SKM-1 treated with dmso at 0.1 percent for 144 hours (cell line): Measurements from ENCODE around the gene SEMA5A.

ENCODE experiments used
- DNase-seq: peaks from one replicate; lab custom pipeline; 2025; ENCODE audit not compliant: unreplicated experiment; lab: John Stamatoyannopoulos, UW

Gene SEMA5A

DNA sequence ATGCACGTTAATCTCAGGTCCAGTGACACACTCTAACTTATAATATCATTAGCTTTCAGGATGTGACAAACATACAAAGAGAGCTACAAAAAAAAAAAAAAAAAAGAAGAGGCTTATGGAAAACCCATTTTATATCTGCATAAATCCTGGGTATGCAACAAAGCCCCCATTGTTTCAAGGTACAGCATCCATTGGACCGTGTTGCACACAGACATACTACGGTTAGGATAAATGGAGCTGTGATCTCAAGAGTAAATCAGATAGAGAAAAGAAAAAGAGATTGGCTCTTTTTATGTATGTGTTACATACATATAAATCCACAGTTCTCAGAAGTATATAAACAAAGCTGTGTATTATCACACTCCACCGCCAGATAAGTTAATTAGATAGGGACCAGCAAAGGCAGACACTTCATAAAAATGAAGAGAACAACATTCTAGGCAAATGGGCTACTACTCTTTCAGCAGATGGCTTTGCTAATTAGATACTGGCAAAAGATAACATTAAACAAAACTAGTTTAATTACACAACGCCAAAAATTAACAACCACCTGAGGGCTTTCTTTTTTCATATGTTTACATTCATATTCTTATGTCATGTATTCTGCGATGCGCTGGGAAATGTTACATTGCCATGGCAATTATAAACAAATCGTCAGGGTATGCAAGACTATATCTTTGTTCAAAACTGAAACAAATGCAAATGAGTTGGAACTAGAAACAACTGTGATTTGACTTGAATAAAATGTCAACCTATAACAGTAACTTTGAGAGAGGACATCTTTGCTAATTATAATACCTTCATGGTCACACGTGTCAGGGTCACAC is 304.2 kb downstream of the SEMA5A start:
- no peak for DNase-seq

DNA sequence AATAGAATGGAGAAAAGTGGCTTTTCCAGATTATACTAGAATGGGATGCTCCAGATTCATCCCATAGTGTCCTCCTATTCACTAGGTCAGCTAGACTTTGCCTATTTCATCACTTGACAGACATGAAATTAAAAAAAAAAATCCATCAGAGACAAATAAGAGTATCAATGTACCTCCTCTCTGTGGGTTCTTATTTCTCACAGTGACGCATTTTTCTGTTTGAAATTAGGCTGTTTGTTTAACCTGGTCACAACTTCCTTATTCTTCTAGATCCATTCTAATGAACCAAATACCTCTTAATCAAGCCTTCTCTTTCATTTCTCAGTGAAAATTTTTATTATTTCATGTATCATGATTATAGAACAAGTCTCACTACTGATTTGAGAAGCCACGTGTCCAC is 305.4 kb downstream of the SEMA5A start:
- no peak for DNase-seq

DNA sequence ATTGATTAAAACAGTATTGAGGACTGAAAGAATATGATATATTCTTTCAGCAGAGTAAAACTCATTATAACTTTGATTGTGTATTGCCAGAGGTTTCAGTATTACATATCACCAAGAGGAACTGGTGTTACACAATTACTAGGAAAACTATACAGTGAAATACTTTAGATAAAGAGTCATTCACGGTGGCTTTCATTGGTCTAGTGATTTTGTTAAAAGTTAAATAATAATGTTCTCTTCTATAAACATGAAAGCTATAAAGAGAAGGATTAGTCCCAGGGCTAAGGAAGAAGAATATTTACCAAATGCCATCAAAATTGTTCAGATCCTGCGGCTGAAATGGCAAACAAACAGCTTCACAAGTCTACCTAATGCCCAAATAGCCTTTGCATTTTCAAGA is 306.2 kb downstream of the SEMA5A start:
- DNase-seq = no peak

DNA sequence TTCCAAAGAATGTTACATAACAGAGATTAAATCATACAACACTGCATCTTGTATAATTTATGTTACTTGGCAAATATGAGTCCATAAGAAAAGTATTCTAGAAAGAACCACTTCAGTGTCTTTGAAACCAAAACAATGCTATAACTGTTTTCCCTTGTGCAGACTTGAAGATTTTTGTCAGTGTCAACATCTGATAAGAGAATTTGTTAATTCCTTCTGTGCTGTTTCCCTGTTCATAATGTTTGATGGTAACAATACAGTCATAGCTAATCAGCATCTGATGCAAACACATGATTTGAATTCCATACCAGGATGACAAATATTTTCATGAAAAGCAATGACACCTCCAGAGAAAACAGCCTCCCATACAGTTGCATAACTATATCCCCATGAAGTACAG is 306.8 kb downstream of the SEMA5A start:
- no peak for DNase-seq

DNA sequence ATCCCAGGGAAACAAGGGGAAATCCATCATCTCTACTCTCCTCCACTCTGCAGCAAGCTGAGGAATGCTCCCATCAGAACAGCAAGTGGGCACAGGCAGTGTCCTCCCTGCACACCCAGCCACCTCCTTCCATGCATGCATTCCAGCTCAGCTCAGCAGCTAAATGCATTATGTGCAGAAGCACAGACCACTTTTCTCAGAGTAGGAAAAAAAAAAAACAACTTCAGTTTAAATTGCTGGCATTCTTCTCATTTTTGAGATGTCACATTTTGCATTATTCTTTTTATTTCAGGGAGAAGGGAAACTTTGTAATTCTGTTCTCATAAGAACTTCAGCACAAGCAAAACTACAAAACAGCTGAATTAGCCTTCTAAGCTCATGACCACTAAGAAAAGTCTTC is 312.2 kb downstream of the SEMA5A start:
- DNase-seq = no peak

DNA sequence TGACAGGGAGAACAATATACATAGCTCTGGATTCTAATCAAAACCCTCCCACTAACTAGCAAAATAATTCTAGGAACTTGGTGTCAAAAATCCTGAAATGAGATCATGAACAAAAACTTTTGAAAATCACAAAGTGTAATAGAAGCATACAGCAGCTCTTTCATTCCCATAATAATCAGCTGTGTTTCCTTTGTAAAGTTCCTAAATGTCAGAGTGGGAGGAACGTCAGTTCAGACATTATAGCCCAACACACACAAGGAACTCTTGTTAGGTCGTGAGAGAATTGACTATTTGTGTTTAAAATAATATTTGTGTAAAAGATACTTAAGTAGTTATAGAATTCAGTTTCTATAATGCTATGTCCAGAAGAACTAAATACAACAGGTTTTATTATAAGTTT is 312.8 kb downstream of the SEMA5A start:
- no peak for DNase-seq

DNA sequence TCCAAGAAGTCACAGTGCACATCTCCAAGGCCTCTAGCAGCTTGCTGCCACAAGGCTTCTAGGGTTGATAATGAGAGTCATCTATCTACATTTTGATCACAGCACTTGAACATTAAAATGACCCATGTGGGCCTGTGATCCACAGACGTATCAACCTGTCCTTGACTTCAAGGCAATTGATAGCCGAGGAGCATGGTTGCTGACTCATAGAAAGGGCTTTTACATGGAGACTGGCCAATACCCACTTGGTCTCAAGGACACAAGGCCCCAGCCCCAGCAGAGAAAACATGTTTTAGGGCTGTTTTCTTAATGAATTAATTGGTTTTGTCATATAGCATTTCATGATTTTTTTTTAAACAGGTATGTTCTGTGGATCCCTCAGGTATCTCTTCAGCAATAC is 314.0 kb downstream of the SEMA5A start:
- DNase-seq = no peak

DNA sequence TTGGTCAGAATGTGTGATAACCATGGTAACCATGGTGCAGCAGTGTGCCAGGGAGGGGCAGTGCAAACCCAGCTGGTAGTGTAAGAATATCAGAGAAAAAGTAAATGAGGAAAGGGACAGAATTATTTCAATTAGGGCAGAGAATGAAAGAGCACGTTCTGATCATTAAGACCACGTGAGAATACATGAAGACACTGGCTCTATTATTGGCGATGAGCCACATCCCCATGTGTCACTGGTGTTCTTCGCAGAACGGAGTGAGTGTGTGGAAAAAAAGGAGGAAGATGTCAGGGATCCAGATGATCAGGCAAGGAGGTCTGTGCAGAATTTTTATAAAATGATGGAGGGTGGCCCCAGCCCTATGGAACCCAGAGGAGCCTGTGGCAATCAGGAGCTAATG is 315.5 kb downstream of the SEMA5A start:
- no peak for DNase-seq

DNA sequence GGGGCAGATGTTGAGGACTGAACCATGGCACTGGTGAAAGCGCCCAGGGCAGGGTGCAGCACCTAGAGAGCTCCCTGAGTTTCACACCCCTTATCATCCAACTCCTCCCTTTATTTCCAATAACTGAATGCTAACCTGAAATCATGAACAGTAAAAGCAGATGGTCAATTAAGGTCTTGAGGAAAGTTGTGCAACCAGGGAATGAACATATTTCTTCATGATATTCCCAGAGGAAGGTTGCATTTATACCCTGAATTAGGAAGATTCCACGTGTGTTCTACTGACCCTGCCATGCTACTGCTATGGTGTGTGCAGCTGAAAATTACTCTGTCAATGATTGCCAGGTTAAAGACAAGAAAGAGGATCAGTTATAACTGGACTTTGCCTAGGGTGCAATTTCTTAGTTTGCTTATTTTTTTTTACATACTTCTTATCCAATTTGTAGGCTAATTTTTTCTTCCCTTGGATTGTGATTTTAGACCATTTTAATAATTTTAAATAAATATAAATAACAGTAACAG is 319.8 kb downstream of the SEMA5A start:
- DNase-seq = no peak

DNA sequence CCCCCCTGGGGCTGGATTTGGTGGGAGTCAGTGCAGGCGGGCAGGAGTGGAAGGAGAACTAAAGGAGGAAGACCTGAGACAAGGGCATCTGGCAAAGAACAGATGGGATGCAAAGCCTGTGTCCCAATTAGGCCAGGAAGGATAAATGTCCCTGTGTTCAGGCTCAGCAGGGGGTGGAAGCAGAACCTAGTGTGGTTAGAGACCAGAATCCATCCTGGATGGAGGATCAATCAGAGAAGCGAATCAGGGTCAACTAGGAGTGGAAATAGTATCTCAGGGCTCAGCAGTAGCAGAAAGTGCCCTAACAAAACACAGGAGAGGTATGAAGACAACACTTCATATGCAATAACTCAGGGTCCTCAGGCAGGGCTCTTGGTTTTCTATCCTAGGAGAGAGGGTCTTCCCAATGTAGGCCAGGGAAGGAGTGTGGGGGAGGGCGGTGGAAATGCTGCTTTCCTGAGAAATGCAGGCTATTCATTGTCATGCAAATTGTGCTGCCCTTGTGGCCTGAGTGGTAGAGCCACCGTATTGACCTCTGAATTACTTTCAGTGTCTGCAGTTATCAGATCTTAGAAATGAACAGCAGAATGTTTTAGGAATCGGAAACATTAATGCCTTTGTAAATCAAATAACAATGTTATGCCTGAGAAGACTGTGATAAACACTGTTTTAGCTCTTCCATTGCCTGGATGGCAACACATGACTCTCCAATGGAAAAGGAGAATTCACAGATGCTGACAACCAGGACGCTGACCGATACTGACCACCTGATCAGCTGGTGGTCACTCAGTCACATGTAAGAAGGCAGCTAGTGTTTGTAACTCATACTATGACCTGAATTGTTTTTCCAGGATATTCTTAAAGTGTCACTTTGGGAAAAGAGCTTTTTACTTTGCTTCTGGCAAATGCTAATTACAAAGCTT is 323.6 kb downstream of the SEMA5A start:
- DNase-seq = no peak

DNA sequence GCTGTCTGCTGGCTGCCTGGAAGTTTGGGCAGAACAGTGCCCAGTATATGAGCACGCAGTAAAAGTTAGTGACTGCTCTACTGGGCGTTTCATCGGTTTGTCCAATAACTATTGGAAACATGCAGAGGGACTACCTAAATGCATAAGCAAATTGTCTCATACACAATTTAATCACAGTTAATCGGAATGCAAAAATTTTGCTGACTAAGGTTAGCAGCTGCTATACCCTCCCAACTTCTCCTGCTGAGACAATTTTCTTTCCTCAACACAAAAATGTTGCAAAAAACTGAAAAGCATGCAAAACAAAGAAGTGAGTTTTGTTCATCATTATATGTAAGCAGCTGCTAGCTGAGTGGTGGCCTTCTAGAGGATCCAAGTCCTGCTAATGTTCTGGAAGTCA is 327.5 kb downstream of the SEMA5A start:
- DNase-seq = no peak

DNA sequence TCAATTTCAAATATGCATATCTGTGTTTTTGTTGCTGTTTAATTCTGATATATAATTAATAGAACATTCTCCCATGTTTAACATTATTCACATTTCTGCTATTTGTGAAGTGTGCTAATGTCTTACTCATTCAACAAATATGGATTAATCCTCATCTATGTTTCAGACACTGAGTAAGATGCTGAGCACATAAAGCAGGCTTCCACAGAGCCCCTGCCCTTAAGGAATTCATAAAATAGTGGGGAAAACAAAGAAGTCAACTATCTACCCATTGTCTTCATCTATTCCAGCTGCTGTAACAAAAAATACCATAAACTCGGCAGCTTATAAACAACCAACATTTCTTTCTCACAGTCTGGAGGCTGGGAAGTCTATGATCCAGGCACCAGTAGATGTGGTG is 333.3 kb downstream of the SEMA5A start:
- DNase-seq = no peak

DNA sequence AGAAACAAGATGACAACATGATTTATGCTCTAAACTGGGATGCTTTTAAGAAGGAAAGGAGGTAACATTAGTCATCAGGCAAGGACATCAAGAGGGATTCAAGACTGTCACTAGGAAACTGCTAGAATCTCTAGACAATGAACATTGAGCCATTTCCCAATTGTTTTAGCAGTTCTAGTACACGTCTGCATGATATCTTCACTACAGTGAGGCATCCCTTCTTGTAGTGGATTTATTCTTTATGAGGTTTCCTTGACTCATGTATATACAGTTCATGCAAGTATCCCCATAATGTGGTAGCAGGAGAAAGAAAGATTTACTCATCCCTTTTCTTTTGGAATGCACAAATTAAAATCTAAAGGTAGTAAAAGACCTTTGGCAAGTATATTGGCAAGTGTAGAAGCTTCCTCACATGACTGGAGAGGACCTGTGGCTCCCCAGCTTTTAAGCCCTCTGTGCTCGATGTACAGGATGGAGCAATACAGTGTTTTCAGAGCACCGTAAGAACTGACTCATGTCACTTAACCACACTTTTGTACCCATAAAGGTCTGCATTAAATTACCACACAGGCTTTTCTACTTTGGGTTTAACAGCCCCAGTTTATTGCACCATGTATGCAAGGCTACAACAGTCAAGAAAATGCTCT is 335.9 kb downstream of the SEMA5A start:
- DNase-seq = no peak

DNA sequence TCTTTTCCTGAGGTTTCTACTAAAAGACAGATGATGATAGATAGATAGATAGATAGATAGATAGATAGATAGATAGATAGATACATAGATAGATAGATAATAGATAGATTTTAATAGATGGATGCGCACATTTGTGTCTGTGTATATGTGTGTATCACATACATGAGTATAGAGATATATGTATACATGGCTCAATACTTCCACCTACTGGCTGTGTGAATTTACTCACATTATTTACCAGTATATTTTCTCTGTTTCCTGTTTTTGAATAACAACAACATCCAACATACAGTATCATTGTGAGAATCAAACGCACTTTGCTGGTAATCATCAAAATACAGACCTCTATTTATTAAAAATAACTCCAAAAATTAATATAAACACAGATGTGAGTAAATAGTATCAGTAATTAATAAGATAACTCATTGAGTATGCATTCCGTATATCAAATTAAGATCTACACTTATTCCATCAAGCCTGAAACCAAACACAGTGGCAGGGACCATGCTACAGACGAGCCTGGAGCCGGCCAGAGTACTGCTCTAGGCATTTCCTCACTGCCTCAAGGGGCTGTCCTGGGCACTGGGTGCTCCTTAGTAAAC is 338.0 kb downstream of the SEMA5A start:
- peak; percentile 25 for DNase-seq

DNA sequence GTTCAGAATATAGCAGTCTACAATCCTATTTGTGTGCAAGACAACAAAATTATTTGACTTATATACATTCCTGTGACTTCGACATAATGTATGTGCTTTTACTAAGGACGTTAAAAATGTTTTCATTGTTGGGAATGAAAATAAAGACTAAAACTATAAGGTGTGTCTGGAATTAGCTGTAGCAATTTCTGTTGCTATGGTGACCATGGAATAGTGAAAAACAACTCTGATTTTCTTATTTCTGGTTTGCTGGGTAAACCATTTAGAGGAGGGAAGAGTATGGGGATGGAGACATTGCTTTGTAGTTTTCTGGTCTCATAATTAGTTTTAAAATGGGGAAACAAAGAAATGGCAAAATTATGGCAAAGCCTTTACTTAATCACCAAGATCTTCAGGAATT is 343.2 kb downstream of the SEMA5A start:
- no peak for DNase-seq

DNA sequence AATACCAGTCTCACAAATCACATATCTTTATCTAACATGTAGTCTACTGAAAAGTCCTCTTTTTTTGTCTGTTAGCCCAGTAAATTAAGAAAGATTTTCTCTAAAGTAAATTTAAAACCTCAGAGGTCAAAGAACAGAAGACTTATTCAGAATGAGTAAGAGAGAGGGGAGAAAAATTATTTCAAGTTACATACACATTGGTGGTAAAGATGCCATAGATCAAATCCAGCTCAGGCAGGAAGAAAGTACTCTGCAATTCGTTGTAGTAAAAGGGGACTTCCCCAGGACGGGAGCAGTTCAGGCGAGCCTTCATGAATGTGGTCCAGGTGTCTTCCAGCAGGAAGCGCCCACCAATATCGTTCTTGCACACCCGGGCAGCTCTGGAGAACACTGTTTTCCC is 344.1 kb downstream of the SEMA5A start:
- no peak for DNase-seq

DNA sequence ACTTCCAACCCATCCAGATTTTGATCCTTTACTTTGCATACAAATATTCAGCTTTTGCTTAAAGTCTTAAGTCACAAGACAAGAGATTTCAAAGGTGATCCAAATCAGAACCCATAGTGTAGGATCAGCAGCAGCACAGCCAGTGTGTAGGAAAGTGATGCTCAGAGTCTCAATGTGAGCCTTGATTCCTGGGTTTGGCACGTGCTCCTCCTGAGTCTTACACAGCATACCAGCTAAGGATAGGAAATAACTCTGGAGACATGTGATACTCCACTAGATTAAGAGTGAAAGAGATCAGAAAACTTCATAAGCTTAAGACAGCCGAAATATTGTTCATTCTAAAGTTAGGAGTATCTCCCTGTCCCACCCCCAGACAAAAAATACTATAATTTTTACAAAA is 344.9 kb downstream of the SEMA5A start:
- no peak for DNase-seq

DNA sequence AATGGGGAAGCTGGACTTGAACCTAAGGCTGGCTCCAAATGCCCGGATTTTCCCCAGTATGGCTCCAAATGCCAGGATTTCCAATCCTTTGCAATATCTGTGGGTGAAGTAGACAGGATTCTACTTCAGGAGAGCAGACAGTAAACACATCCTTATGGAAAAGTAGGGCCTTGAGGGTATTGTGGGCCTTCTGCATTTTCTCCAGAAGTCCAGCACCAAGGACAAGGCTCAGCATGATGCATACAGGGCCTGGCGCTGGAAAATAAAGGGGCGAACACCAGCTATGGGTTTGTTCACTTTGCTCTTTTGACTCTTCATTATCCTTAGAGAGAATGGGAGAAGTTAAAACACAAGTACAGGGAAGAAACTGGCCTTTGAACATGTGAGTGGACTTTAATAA is 347.5 kb downstream of the SEMA5A start:
- no peak for DNase-seq

DNA sequence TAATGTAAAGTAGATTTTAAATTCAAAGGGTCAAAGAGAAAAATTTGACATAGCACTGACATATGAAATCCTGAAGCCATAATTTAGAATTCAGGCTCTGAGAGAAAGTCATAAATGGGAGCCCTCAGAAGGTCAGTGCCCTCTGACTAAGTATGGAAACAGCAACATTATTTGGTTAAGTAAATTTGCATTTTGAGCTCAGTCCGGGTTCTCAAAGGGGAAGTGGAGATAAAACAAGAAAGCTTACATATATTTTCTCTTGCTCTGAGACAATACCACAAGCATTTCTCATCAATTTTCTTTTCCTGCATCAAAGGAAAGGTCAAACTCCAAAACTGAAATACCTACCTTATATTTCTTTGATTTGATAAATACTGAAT is 348.0 kb downstream of the SEMA5A start:
- DNase-seq = no peak

DNA sequence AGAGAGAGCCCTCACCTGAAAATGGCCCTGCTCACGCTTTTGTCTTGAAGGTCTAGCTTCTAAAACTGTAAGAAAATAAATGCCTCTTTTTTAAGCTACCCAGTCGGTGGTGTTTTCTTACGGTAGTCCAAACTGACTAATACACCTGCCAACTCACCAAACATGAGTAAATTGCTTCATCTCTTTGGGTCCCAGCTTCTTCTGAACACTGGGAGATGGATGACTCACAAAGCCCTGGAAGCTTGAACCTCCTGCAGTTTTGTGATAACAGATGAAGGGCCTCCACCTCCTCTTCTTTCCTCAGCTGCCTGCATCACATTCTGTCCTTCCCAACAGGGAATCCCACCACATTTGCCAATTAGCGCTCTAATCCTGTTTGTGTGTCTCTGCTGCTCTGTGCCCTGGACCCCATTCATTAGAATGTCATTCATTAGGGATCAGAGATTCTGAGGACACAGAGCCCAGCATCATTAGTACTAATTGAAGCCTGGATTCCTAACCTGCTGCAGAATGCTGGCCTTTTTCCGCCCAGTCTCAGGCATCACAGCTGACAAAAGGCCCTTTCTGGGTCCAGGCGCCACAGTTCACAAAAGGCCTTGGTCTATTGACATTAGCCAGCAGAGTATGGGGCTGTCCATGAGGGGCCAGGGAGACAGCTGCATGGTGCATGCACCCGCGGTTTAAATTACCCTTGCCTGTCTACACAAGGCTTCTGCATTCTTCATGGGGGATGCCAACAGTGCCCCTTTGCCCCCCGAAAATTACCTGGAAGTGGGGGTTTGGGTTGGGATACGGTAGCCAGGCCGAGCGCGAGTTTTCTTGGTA is 349.3 kb downstream of the SEMA5A start:
- no peak for DNase-seq
